ENCODE measurements around the gene EXOC3L4.

Gene EXOC3L4

GRCh38 chr14:103121846-103122584 lies 27.5 kb downstream of the EXOC3L4 start:
- DNase-seq (ENCODE audit: low read depth), result no peak

- DNase-seq (ENCODE audit: low read depth), result no peak
Observed at GRCh38 chr14:103122585-103122946, 28.0 kb downstream of the EXOC3L4 start.

GRCh38 chr14:103122947-103123633 lies 28.6 kb downstream of the EXOC3L4 start, which contains the start of gene TNFAIP2:
TNFAIP2 (plus strand) TSS chr14:103123461; CDS start chr14:103126458, 2,997 bp downstream.
- no peak for DNase-seq (ENCODE audit: low read depth)

- DNase-seq (ENCODE audit: low read depth), result no peak
Observed at GRCh38 chr14:103123634-103124500, 29.3 kb downstream of the EXOC3L4 start.

- DNase-seq (ENCODE audit: low read depth), result no peak
Observed at GRCh38 chr14:103124501-103125001, 30.0 kb downstream of the EXOC3L4 start.

- DNase-seq (ENCODE audit: low read depth), result no peak
Observed at GRCh38 chr14:103125098-103126070, 30.9 kb downstream of the EXOC3L4 start.

- no peak for DNase-seq (ENCODE audit: low read depth)
Observed at GRCh38 chr14:103126088-103126872, 31.8 kb downstream of the EXOC3L4 start.

GRCh38 chr14:103126873-103127304 lies 32.4 kb downstream of the EXOC3L4 start:
- DNase-seq (ENCODE audit: low read depth), result no peak

GRCh38 chr14:103127356-103127755 lies 32.8 kb downstream of the EXOC3L4 start:
- no peak for DNase-seq (ENCODE audit: low read depth)

GRCh38 chr14:103127861-103128598 lies 33.5 kb downstream of the EXOC3L4 start:
- no peak for DNase-seq (ENCODE audit: low read depth)

GRCh38 chr14:103128631-103129300 lies 34.2 kb downstream of the EXOC3L4 start:
- DNase-seq (ENCODE audit: low read depth), result no peak

GRCh38 chr14:103129301-103130016 lies 34.9 kb downstream of the EXOC3L4 start:
- no peak for DNase-seq (ENCODE audit: low read depth)

GRCh38 chr14:103130017-103130764 lies 35.7 kb downstream of the EXOC3L4 start:
- no peak for DNase-seq (ENCODE audit: low read depth)

- DNase-seq (ENCODE audit: low read depth), result no peak
Observed at GRCh38 chr14:103130965-103131364, 36.4 kb downstream of the EXOC3L4 start.

- no peak for DNase-seq (ENCODE audit: low read depth)
Observed at GRCh38 chr14:103131580-103131979, 37.1 kb downstream of the EXOC3L4 start.

GRCh38 chr14:103132381-103133209 lies 38.1 kb downstream of the EXOC3L4 start:
- DNase-seq (ENCODE audit: low read depth), result no peak
